NAMALWA (cell line): ENCODE measurements around the gene KLHL42.

Source experiments
- DNase-seq: peaks from one replicate; pipeline ENCODE4 v3.0.0-alpha.2; 2015; ENCODE audit warnings: low spot score

The KLHL42 gene

GRCh38 chr12:27780612-27781408 lies 777 bp downstream of the KLHL42 start:
- peak; percentile 49 for DNase-seq

GRCh38 chr12:27781680-27782079 lies 1.6 kb downstream of the KLHL42 start:
- DNase-seq = no peak

DNA sequence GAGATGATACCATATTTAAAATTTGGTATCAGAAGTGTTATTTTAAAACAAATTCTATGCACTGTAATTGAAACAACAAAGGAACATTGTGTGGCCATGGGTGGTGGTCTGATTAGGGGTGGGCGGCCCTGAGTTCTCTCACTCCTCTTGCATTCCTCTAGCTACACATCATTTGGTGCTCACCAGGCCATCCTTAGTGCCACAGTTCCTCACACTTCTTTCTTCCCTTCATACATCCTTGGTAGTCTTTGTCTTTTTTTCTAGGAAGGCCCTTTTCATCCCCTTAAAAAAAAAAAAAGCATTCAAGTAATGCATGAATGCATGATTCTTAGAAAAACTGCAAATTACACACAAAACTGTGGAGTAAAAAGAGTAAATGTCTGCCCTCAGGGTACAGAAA lies 2.4 kb downstream of the KLHL42 start:
- no peak for DNase-seq

- DNase-seq = no peak
Measured at GRCh38 chr12:27785882-27786570, 6.0 kb downstream of the KLHL42 start.

DNA sequence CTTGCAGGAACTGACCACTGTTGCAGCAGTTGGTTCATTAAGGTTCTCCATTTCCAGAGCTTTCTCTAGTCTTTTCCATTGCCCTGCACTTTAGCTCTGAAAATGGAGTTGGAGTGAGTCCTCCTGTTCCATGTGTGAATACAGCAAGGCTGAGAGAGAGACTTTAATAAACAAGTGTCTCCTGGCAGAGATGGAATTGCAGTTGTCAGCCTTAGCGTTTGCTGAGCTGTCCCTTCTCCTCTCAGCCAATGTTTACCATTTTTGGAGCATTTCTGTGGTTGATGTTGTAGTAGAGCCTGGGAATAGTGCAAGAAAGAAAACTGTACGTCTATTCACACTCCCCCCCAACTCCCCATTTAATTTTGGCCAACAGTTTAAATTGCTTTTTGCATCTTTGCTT lies 7.5 kb downstream of the KLHL42 start:
- DNase-seq = no peak

DNA sequence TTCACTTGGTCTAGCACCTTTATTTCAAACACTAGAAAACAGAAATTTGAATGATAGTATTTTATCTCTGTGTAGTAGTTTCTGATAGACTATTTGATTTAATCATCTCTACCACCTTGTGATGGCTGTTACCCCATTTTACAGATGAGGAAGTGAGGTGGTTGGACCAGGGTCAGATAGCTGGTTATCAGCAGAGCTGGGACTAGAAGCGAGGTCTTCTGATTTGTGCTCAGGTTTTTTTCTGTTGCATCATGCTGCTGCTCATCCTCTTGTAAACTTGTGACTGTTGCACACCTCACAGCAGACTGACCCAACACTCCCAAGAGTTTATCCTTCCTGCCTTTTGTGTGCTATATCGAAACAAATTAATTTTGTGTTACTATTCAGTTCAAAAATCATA lies 10.1 kb downstream of the KLHL42 start:
- DNase-seq = no peak

- DNase-seq = no peak
Measured at GRCh38 chr12:27794818-27795584, 15.0 kb downstream of the KLHL42 start.

DNA sequence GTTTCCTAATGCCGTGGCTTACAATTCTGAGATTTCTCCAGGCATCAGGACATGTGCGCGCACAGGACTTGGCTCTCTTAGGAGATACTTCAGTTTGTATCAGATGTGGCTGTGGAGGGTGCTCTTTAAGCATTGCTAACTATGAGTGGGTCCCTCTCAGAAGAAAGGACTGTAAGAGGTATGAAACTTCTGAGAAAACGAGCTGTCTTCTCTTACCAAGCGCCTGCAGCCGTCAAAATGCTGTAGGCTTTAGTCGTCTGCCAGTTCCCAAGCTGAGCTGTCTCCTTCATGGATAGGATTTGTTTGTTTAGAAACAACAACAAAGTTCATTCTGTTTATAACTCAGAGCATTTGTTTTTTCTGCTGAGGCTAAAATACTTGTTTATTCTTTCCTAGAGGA lies 16.1 kb downstream of the KLHL42 start:
- no peak for DNase-seq

DNA sequence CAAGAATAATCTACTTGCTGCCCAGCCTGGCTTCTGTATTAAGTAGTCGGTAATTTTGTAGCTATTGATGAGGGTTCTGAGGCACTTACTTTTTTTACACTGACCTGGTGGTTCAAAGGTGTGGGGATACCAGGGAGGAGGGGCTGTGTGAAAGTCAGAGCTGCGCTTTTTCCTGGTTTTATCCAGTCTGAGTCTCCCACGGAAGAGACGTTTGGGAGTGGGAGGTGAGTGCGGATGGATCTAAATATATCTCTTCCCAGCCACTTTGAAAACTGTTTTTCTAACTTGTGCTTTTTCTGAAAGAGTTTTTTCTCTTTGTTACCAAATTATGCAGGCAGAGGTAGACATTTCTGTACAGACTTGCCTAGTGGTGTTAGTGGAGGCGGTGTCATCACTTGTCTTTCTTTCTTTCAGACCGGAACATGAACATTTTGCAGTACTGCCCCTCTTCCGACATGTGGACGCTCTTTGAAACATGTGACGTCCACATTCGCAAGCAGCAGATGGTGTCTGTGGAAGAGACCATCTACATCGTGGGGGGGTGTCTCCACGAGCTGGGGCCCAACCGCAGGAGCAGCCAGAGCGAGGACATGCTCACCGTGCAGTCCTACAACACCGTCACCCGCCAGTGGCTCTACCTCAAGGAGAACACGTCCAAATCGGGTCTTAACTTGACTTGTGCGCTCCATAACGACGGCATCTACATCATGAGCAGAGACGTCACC lies 17.4 kb downstream of the KLHL42 start:
- no peak for DNase-seq

DNA sequence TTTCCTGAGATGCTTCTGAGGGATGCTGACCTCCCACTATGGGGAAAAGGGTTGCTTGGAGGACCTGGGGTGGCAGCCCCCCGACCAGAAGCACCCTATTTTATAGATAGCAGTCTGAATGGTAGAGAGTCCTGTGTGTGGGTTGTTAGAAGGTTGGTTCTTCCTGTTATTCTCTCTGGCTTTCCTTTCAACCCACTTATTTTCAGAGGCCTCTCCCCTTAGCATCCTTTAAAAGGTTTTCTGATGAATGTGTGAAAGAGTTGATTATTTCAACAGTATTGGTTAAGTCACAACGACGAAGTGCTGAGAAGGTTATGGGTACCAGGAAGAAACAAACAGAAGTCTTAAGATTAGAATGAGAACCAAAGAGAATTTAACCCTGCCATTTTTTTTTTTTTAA lies 20.8 kb downstream of the KLHL42 start:
- no peak for DNase-seq

DNA sequence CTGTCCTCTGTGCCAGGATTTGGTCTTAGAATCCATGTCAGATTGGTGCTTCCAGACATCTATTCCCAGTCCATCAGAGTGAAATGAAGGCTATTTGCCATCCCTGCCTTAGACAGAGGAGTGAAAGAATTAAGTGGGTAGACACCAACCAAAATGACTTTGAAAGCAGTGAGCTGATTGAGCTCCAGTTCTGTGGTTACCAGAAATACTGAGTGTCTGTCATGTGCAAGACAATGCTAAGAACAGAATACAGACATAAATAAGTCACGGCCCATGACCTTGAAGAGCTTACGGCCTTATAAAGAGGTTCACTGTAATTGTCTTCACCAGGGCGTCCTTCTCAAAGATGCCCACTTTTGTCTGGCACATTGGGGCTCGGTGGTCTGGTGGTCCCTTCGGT lies 21.6 kb downstream of the KLHL42 start:
- DNase-seq = no peak

DNA sequence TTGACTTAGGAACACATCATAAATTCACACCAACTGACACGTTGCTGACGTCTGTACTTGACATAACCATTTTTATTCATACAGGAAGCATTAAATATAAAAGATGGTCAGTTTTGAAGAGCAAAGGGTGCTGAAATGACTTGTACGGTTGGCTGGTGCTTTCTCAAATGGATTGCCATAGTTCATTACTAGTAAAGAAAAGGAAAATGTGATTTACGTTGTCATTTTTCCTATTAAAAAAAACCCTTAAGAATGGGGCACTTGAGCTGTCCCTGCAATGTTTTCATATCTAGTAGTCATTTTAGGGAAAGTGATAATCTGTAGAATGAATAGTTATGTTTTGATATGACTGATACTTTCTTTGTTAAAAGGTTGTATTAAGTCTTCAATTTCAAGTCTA lies 22.5 kb downstream of the KLHL42 start:
- DNase-seq = no peak

DNA sequence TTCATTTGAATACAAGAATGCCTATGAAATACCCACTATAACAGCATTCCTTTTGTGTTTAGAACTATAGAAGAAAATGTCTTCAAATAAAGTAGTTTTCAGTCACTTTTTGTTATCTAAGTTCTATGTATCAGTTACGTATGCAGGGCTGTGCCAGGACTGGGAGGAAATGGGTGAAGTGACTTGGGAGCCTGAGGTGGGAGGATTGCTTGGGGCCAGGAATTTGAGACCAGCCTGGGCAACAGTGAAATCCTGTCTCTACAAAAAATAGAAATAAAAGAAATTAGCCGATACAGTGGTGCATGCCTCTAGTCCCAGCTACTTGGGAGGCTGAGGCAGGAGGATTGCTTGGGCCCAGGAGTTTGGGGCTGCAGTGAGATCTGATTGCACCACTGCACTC lies 22.9 kb downstream of the KLHL42 start:
- DNase-seq = no peak

GRCh38 chr12:27805238-27805637 lies 25.2 kb downstream of the KLHL42 start:
- DNase-seq = no peak

GRCh38 chr12:27806259-27806658 lies 26.2 kb downstream of the KLHL42 start:
- no peak for DNase-seq

DNA sequence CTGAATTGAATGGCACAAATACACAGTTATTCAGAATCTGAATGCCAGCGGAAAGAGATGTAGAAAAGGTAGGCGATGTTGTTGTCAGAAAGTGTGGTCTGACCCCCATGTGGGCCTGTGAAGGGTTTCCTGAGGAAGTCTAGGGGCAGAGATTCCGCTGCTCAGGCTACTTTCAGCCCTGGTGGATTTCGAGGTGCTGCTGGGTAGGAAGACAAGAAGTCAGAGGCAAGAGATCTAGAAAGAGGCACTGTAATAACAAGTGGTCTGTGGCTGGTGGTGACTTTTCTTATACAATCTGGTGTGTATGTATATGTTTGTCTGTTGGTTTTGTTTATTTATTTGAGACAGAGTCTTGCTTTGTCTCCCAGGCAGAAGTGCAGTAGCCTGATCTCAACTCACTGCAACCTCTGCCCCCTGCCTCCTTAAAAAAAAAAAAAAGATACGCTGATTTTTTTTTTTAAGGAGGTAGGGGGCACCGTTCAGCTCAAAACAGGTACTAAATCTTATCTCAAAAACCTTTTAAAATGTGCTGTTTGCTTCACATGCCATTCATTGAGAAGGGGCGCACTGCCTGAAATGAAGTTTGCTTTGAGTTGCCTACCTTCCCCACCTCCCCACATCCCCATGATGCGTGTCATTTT lies 27.1 kb downstream of the KLHL42 start:
- peak; percentile 33 for DNase-seq

- DNase-seq = no peak
Measured at GRCh38 chr12:27808841-27809240, 28.8 kb downstream of the KLHL42 start.

GRCh38 chr12:27810756-27811155 lies 30.7 kb downstream of the KLHL42 start:
- DNase-seq = no peak

DNA sequence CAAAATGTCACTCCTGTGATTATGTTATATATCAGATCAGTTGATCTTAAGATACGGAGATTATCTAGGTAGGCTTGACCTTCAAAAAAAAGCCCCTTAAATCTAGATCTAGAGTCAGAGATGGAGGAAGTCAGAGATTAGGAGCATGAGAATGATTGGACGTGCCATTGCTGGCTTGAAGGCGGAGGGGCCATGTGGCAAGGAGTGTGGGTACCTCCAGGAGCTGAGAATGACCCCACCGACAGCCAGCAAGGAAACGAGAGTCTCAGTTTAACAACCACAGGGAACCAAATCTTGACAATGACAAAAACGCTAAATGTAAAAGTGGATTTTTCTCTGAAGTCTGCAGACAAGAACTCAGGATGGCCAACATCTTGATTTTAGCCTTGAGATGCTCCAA lies 32.5 kb downstream of the KLHL42 start:
- DNase-seq = no peak

- DNase-seq = no peak
Measured at GRCh38 chr12:27814411-27814810, 34.4 kb downstream of the KLHL42 start.

DNA sequence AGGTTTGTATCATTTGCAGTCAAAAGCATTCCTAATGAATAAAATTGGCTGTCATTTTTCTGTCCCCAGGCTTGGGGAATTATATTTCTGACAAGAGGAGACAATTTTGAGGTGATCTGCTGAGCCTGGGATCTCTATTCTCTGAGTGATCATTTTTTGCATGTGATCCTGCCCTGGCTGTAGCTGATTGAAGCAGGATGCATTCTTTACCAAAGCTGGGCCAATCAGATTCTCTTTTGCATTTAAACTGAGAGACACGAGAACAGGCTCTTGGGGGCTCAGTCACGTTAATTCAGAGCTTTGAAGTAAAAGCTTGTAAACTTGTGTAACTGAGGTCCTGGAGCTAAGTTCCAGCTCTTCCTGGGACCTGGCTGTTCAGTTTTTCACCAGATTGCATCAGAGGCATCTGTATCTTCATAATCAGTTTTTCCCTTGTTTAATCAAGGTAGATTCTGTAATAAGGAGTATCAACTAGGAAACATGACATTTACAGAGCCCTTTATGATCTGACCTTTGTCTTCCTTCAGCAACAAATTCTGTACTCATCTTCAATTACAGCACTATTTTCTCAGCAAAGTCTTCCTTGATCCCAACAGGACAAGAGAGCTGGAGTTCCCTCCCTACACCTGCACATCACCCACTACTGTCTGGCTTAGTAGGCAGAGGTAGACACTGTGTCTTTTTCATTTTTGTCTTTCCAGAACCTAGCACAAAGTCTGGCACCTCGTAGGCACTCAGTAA lies 35.0 kb downstream of the KLHL42 start:
- DNase-seq = no peak
